Mucosa of rectum (tissue), 2 donors: Measurements from ENCODE around the gene CTU1.

ENCODE experiments used
- H3K27ac ChIP-seq, 2 donors: one replicate each; pipeline ENCODE4 v1.7.0; 2013; ENCODE audit warnings: inconsistent platforms in 2 of 2, low read depth in 2 of 2, low read length in 2 of 2
- H3K27me3 ChIP-seq, 2 donors: one replicate each; pipeline ENCODE4 v1.7.0; 2013; ENCODE audit warnings: low read length in 2 of 2; ENCODE audit not compliant: control insufficient read depth in 2 of 2, insufficient read depth in 2 of 2
- H3K36me3 ChIP-seq, 2 donors: one replicate each; pipeline ENCODE4 v1.7.0; 2013; ENCODE audit warnings: low read length in 2 of 2; ENCODE audit not compliant: control insufficient read depth in 2 of 2, insufficient read depth in 2 of 2
- H3K4me1 ChIP-seq, 2 donors: one replicate each; pipeline ENCODE4 v1.7.0; 2013; ENCODE audit warnings: low read length in 2 of 2, mild to moderate bottlenecking in 1 of 2; ENCODE audit not compliant: control insufficient read depth in 2 of 2, insufficient read depth in 2 of 2
- H3K4me3 ChIP-seq, 2 donors: one replicate each; pipeline ENCODE4 v1.7.0; 2013; ENCODE audit warnings: low read length in 2 of 2
- H3K9ac ChIP-seq, 2 donors: one replicate each; pipeline ENCODE4 v1.7.0; 2013; ENCODE audit warnings: low read length in 2 of 2, low read depth in 1 of 2, mild to moderate bottlenecking in 1 of 2
- H3K9me3 ChIP-seq, 2 donors: one replicate each; pipeline ENCODE4 v1.7.0; 2013; ENCODE audit warnings: low read length in 2 of 2; ENCODE audit not compliant: control insufficient read depth in 2 of 2
- donor health status: healthy.
- donor health status: Normal muscosa, but diverticular disease.

The CTU1 gene

GRCh38 chr19:51055866-51056265, 52.3 kb downstream of the CTU1 start:
- Histone ChIP-seq H3K4me1 (no peaks in the 10 kb centered on the region), H3K27me3 (peaks cover 0 to 2% of the 10 kb centered on the region in 2 donors), H3K9ac (no peak overlapping the region), H3K9me3 (no peaks in the 10 kb centered on the region), H3K36me3 (no peaks in the 10 kb centered on the region), H3K4me3 (no peak overlapping the region), H3K27ac (no peak overlapping the region)
